Osteoblast (primary cell): ENCODE data around the gene EPHX1. TPM values are rescaled to one million over a fixed set of nuclear protein-coding genes. Genes with fewer than 3 reads are reported as not detected.

Experiments
- DNase-seq: peaks from one replicate; pipeline ENCODE4 v3.0.0; 2011; ENCODE audit warnings: low spot score, mixed read lengths; ENCODE audit not compliant: insufficient read length; ENCODE audit errors: missing footprints
- H2AFZ ChIP-seq: 2 replicates; pipeline ENCODE4 v1.6.0; 2011; ENCODE audit warnings: mild to moderate bottlenecking, low read length
- H3K27ac ChIP-seq: 2 replicates; pipeline ENCODE4 v1.5.1; 2011; ENCODE audit warnings: mild to moderate bottlenecking, low read depth, low read length, moderate library complexity
- H3K27me3 ChIP-seq: 2 replicates; pipeline ENCODE4 v1.6.0; 2012; ENCODE audit warnings: mild to moderate bottlenecking, control low read depth, inconsistent platforms, low read length, moderate library complexity; ENCODE audit not compliant: insufficient read depth
- H3K36me3 ChIP-seq: 2 replicates; pipeline ENCODE4 v1.5.1; 2011; ENCODE audit warnings: mild to moderate bottlenecking, low read length, control low read depth, moderate library complexity; ENCODE audit not compliant: insufficient read depth
- H3K4me1 ChIP-seq: 2 replicates; pipeline ENCODE4 v1.5.1; 2011; ENCODE audit warnings: mild to moderate bottlenecking, low read length, control low read depth, moderate library complexity; ENCODE audit not compliant: insufficient read depth
- H3K4me2 ChIP-seq: 2 replicates; pipeline ENCODE4 v1.6.0; 2011; ENCODE audit warnings: mild to moderate bottlenecking, low read length; ENCODE audit not compliant: insufficient read depth
- H3K4me3 ChIP-seq: fragments of 200-600 bp; sonication (generic); 3 replicates; pipeline ENCODE4 v1.5.1; 2012; ENCODE audit warnings: mild to moderate bottlenecking, low read length, inconsistent platforms; ENCODE audit not compliant: insufficient read depth
- H3K79me2 ChIP-seq: 2 replicates; pipeline ENCODE4 v1.6.0; 2012; ENCODE audit warnings: mild to moderate bottlenecking, low read length, control low read depth, inconsistent platforms; ENCODE audit not compliant: insufficient read depth
- H3K9me3 ChIP-seq: 2 replicates; pipeline ENCODE4 v1.5.1; 2011; ENCODE audit warnings: low read depth, low read length, control low read depth
- H4K20me1 ChIP-seq: 2 replicates; pipeline ENCODE4 v1.6.0; 2012; ENCODE audit warnings: mild to moderate bottlenecking, low read length, control low read depth; ENCODE audit not compliant: insufficient read depth
- total RNA-seq: library from RNA; depleted of rRNA; stranded (reverse); fragments of >200 nt; gene quantifications from 2 replicates; pipeline ENCODE4 v1.2.3, GENCODE V29; 2012
- TF ChIP-seq, protein P1 (sequence below): IDR thresholded peaks from 2 replicates; pipeline ENCODE4 v1.5.1; 2011; ENCODE audit warnings: mild to moderate bottlenecking, low read depth, low read length, moderate library complexity; ENCODE audit errors: extremely low read depth

The EPHX1 gene
- total RNA-seq, 1 donor: 67.0 TPM

DNA sequence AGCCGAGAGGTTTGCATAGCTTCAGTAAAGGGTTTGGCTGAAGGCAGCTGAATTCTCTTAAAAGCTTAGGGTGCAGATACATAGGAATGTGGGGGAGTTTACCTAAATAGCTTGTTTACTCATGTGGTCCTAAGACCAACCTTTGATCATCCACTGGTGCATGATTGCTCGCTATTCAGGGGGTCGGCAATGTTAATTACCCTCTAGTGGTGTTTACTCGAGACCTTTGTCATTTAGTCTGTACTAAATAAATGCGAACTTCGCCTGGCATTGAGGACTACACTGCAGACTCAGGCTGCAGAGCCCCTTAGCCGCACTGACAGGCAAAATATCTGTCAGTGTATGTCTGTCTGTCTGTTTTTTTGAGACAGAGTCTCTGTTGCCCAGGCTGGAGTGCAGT, 40.4 kb downstream of the EPHX1 start:
- DNase-seq: no peak
- H3K4me2 ChIP-seq: no peak overlapping the region
- TF ChIP-seq, protein P1, sequence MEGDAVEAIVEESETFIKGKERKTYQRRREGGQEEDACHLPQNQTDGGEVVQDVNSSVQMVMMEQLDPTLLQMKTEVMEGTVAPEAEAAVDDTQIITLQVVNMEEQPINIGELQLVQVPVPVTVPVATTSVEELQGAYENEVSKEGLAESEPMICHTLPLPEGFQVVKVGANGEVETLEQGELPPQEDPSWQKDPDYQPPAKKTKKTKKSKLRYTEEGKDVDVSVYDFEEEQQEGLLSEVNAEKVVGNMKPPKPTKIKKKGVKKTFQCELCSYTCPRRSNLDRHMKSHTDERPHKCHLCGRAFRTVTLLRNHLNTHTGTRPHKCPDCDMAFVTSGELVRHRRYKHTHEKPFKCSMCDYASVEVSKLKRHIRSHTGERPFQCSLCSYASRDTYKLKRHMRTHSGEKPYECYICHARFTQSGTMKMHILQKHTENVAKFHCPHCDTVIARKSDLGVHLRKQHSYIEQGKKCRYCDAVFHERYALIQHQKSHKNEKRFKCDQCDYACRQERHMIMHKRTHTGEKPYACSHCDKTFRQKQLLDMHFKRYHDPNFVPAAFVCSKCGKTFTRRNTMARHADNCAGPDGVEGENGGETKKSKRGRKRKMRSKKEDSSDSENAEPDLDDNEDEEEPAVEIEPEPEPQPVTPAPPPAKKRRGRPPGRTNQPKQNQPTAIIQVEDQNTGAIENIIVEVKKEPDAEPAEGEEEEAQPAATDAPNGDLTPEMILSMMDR: no peak
- no peak overlapping the region for H3K27ac ChIP-seq
- no peaks in the 10 kb centered on the region for H3K79me2 ChIP-seq
- H3K4me3 ChIP-seq: no peak overlapping the region
- peaks cover 31% of the 10 kb centered on the region for H3K36me3 ChIP-seq
- no peaks in the 10 kb centered on the region for H3K4me1 ChIP-seq
- no peaks in the 10 kb centered on the region for H3K9me3 ChIP-seq
- H4K20me1 ChIP-seq: peaks cover 3% of the 10 kb centered on the region
- no peak overlapping the region for H2AFZ ChIP-seq
- no peaks in the 10 kb centered on the region for H3K27me3 ChIP-seq

DNA sequence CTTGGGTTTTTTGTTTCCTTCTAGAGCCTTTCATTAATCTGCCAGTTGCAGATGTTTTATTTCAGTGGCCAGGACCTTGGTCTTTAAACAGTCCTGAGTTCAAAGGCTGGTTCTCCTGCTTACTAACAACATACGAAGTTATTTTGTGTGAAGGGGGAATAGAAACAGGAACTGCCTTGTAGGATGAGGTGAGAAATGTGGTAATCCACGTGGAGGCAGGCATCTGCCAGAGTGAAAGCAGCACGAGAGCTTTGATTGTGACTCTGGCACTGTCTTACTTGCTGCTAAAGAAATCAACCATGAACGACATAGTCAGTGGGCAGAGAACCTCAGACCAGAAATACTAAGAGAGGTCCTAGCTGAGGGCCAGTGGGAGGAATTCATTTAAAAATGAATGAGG, 41.9 kb downstream of the EPHX1 start:
- H4K20me1 ChIP-seq: no peaks in the 10 kb centered on the region
- H3K4me2 ChIP-seq: no peak overlapping the region
- TF ChIP-seq, protein P1: no peak
- no peak overlapping the region for H2AFZ ChIP-seq
- peaks cover 28% of the 10 kb centered on the region for H3K36me3 ChIP-seq
- no peaks in the 10 kb centered on the region for H3K9me3 ChIP-seq
- peak; percentile 69 for DNase-seq
- no peak overlapping the region for H3K4me3 ChIP-seq
- H3K79me2 ChIP-seq: no peaks in the 10 kb centered on the region
- H3K4me1 ChIP-seq: no peaks in the 10 kb centered on the region
- no peaks in the 10 kb centered on the region for H3K27me3 ChIP-seq
- H3K27ac ChIP-seq: no peak overlapping the region

DNA sequence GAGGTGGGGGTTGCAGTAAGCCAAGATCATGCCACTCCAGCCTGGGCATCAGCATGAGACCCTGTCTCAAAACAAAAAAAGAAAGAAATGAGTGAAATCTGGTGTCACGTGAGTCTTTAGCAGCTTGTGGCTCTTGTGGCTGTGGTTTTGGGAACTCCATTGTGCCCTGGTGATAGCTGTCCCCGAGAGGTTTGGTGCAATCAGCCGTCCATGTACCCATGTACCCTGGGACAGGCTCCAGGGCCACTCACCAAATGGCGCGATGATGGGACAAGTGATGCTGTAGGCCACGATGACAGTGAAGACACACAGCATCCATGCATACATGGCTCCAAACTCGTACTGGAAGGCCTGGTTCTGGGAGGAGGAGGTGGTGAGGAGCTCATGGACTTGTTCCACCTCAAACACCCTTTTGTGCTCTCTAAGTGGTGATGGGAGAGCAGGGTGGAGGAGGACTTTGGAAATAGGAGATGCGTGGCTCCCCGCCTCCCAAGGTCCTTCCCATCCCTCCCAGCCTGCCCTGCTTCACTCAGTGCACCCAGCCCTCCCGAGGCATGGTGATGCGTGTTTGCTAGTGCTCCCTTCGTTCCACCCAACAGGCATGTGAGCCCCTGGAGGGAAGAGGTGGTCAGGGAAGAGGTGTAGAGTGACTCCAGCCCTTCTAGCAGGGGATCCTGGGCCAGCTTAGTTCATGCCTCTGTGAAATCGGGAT, 42.6 kb downstream of the EPHX1 start:
- Histone ChIP-seq H3K27me3 (no peaks in the 10 kb centered on the region), H3K36me3 (peaks cover 25% of the 10 kb centered on the region), H3K79me2 (no peaks in the 10 kb centered on the region), H2AFZ (no peak overlapping the region), H3K9me3 (no peaks in the 10 kb centered on the region), H3K4me3 (no peak overlapping the region), H4K20me1 (no peaks in the 10 kb centered on the region), H3K27ac (no peak overlapping the region), H3K4me1 (no peaks in the 10 kb centered on the region), H3K4me2 (no peak overlapping the region)
- no peak for DNase-seq
- TF ChIP-seq, protein P1: no peak

DNA sequence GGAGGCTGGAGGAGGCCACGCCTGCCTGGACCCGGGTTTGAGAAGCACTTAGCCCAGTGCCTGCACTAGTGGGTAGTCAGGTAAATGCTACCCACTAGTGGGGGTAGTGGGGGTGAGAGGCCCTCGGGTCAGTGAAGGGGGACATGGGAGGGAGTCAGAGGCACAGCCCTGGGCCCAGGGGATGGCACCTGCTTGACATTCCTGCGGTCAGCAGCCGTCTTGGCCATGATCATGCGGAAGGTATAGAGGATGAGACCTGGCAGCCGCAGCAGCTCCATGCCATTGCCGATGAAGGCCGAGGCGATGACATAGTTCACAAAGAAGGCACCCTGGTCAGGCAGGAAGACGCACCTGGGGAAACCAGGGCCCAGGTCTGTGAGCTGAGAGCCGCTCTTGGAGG, 43.5 kb downstream of the EPHX1 start:
- Histone ChIP-seq H3K36me3 (peaks cover 19% of the 10 kb centered on the region), H3K4me1 (no peaks in the 10 kb centered on the region), H2AFZ (no peak overlapping the region), H4K20me1 (no peaks in the 10 kb centered on the region), H3K4me2 (no peak overlapping the region), H3K9me3 (no peaks in the 10 kb centered on the region), H3K27me3 (no peaks in the 10 kb centered on the region), H3K79me2 (no peaks in the 10 kb centered on the region), H3K27ac (no peak overlapping the region), H3K4me3 (no peak overlapping the region)
- TF ChIP-seq, protein P1: no peak
- DNase-seq: no peak
